ENCODE results near the gene C4orf46. TPM values are rescaled to one million over a fixed set of nuclear protein-coding genes. Genes with fewer than 3 reads are reported as not detected.
"Not testable (repeated sequence)": the region's sequence is repeated elsewhere in the genome, so short reads cannot be mapped to it uniquely, and the experiment has no call there.

The C4orf46 gene
- 1 to 10 TPM; 4.3 to 8.1 TPM for total RNA-seq

DNA sequence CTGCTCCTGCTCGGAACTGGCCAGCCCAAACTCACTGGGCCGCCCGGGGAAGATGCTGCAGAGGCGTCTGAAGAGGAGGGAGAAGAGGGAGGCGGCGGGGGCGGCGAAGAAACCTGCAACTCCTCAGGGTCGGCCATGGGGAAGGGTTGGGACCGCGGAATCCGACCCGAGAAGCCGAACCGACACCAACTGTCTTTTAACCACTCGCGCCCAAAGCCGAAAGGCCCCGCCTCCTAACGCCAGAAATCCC, at the start of gene C4orf46:
TSS of gene C4orf46 (minus strand) at position 223 of the 250 bp plus-strand sequence. CDS start at position 137, 86 bp downstream.
- TF ChIP-seq, protein P1, sequence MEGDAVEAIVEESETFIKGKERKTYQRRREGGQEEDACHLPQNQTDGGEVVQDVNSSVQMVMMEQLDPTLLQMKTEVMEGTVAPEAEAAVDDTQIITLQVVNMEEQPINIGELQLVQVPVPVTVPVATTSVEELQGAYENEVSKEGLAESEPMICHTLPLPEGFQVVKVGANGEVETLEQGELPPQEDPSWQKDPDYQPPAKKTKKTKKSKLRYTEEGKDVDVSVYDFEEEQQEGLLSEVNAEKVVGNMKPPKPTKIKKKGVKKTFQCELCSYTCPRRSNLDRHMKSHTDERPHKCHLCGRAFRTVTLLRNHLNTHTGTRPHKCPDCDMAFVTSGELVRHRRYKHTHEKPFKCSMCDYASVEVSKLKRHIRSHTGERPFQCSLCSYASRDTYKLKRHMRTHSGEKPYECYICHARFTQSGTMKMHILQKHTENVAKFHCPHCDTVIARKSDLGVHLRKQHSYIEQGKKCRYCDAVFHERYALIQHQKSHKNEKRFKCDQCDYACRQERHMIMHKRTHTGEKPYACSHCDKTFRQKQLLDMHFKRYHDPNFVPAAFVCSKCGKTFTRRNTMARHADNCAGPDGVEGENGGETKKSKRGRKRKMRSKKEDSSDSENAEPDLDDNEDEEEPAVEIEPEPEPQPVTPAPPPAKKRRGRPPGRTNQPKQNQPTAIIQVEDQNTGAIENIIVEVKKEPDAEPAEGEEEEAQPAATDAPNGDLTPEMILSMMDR (IDR thresholded peaks at IDR 0.05) = no peak
- no peak for TF ChIP-seq POLR2A (IDR thresholded peaks at IDR 0.05)
- H3K36me3 ChIP-seq = no peaks in the 10 kb centered on the region
- peak within 1 kb of the TSS; percentile 55 to 72 for H3K4me3 ChIP-seq
- DNase-seq (ENCODE audit: low spot score) = no peak
- H3K4me1 ChIP-seq (replicated peaks) = no peaks in the 10 kb centered on the region
- intact Hi-C loops (cut with DNase I) = loop anchor here (5.0 kb wide), 1 partner anchor 51 kb away; the partner anchor contains the start of gene PPID
- peak within 1 kb of the TSS; percentile 90 to 95 for H3K27ac ChIP-seq
- 0% methylated on average over 12 of the region's 20 CpGs for WGBS
- no peaks in the 10 kb centered on the region for H3K27me3 ChIP-seq (replicated peaks; ENCODE audit: insufficient read depth)
- H3K9me3 ChIP-seq = no peaks in the 10 kb centered on the region

DNA sequence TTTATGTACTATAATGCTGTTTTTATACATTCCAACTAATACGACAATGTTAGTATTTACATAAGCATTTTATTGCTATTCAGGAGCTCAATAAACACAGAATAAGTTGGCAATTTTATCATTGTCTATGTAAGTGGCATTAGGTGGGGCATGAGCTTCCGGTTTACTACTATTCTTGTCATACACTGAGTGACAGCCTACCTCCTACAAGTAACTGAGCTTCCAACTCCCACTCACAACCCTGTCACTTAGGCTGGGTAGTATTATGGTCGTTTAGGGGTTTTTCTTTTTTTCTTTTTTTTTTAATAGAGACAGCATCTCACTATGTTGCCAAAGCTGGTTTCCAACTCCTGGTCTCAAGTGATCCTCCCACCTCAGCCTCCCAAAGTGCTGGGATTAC, 44.1 kb upstream of the C4orf46 start:
- WGBS = 48% methylated on average over 3 of the region's 3 CpGs
- Histone ChIP-seq H3K4me3 (no peak overlapping the region), H3K36me3 (peaks cover 0 to 8% of the 10 kb centered on the region in 2 donors), H3K4me1 (replicated peaks) (no peaks in the 10 kb centered on the region), H3K27ac (no peak overlapping the region), H3K9me3 (no peaks in the 10 kb centered on the region), H3K27me3 (replicated peaks; ENCODE audit: insufficient read depth) (no peaks in the 10 kb centered on the region)
- no peak for DNase-seq (ENCODE audit: low spot score)
- intact Hi-C loops (cut with DNase I) = no loop called here
- no peak for TF ChIP-seq POLR2AphosphoS5 (IDR thresholded peaks at IDR 0.05)
- TF ChIP-seq, protein P1 (IDR thresholded peaks at IDR 0.05) = no peak

DNA sequence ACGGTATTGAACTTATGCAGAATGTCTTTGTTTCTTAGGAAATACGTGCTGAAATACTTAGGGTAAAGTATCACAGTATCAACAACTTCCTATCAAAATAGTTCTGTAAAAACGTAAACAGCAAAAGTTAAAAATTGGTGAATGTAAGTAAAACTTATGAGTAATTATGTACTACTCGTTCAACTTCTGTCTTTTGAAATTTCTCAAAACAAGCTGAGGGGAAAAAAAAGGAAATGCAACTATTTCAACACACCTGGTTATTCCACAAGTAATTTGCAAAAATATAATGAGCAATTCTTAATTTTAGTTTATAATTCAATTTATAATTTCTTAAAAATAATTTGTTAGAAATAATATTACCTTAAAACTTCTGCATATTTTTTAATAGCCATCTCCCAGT, 43.2 kb upstream of the C4orf46 start:
- WGBS = 80% methylated on average over 4 of the region's 4 CpGs
- DNase-seq (ENCODE audit: low spot score) = no peak
- no peaks in the 10 kb centered on the region for H3K9me3 ChIP-seq
- H3K36me3 ChIP-seq = peaks cover 0 to 8% of the 10 kb centered on the region in 2 donors
- intact Hi-C loops (cut with DNase I) = no loop called here
- TF ChIP-seq POLR2AphosphoS5 (IDR thresholded peaks at IDR 0.05) = no peak
- TF ChIP-seq POLR2A (IDR thresholded peaks at IDR 0.05) = no peak
- TF ChIP-seq, protein P1 (IDR thresholded peaks at IDR 0.05) = no peak
- H3K27me3 ChIP-seq (replicated peaks; ENCODE audit: insufficient read depth) = no peaks in the 10 kb centered on the region
- no peak overlapping the region for H3K27ac ChIP-seq
- no peak overlapping the region for H3K4me3 ChIP-seq
- H3K4me1 ChIP-seq (replicated peaks) = no peaks in the 10 kb centered on the region

- H3K27me3 ChIP-seq (replicated peaks; ENCODE audit: insufficient read depth); H3K4me1 ChIP-seq (replicated peaks); intact Hi-C loops (cut with DNase I); H3K4me3 ChIP-seq; H3K27ac ChIP-seq; H3K36me3 ChIP-seq; DNase-seq (ENCODE audit: low spot score); H3K9me3 ChIP-seq: not testable (repeated sequence)
- 94% methylated on average over 4 of the region's 4 CpGs for WGBS
Observed at GRCh38 chr4:158712622-158713021, 40.9 kb upstream of the C4orf46 start.

- TF ChIP-seq POLR2AphosphoS5 (IDR thresholded peaks at IDR 0.05) = no peak
- TF ChIP-seq POLR2A (IDR thresholded peaks at IDR 0.05) = no peak
- TF ChIP-seq, protein P1 (IDR thresholded peaks at IDR 0.05) = no peak
- H3K4me1 ChIP-seq (replicated peaks) = no peaks in the 10 kb centered on the region
- no peak for DNase-seq (ENCODE audit: low spot score)
- intact Hi-C loops (cut with DNase I) = no loop called here
- H3K4me3 ChIP-seq = no peak overlapping the region
- no peak overlapping the region for H3K27ac ChIP-seq
- no peaks in the 10 kb centered on the region for H3K9me3 ChIP-seq
- 42% methylated on average over 1 of the region's 1 CpG for WGBS
- H3K36me3 ChIP-seq = peaks cover 0 to 8% of the 10 kb centered on the region in 2 donors
- H3K27me3 ChIP-seq (replicated peaks; ENCODE audit: insufficient read depth) = no peaks in the 10 kb centered on the region
Observed at GRCh38 chr4:158710814-158711213, 39.1 kb upstream of the C4orf46 start.

Measured in prostate gland (tissue), 2 donors.